ENCODE results near the gene PTH2R.

PTH2R gene

GRCh38 chr2:208490492-208490891 lies 83.9 kb downstream of the PTH2R start:
- Histone ChIP-seq H3K9me3 (ENCODE audit: insufficient read depth, low read depth, low read length) (no peaks in the 10 kb centered on the region), H3K27me3 (ENCODE audit: insufficient read depth, low read length) (no peaks in the 10 kb centered on the region), H3K23ac (ENCODE audit: low read length) (no peak overlapping the region), H3K18ac (ENCODE audit: low read length) (no peak overlapping the region), H2BK5ac (ENCODE audit: low read depth, low read length, poor library complexity) (no peak overlapping the region), H3K9ac (ENCODE audit: low read length) (no peak overlapping the region), H3K4me3 (ENCODE audit: low read depth, low read length) (no peak overlapping the region), H3K4me2 (ENCODE audit: low read length) (no peak overlapping the region), H2BK120ac (ENCODE audit: insufficient read depth, low read length, poor library complexity) (no peak overlapping the region), H3K79me2 (ENCODE audit: control insufficient read depth, insufficient read depth, low read length, poor library complexity) (no peaks in the 10 kb centered on the region), H2AK5ac (ENCODE audit: low read length) (no peak overlapping the region), H2BK12ac (ENCODE audit: low read length) (no peak overlapping the region), H4K91ac (ENCODE audit: low read depth, low read length) (no peak overlapping the region), H3K4me1 (ENCODE audit: control insufficient read depth in 1 of 2, insufficient read depth in 2 of 2, low read length in 2 of 2) (no peaks in the 10 kb centered on the region), H3K79me1 (ENCODE audit: low read length) (no peaks in the 10 kb centered on the region), H3K27ac (ENCODE audit: low read depth, low read length) (no peak overlapping the region), H2AFZ (ENCODE audit: insufficient read depth, low read length, poor library complexity) (no peak overlapping the region), H4K12ac (ENCODE audit: low read depth, low read length) (no peak overlapping the region), H3K36me3 (ENCODE audit: control insufficient read depth in 1 of 2, insufficient read depth in 2 of 2, low read length in 2 of 2) (no peaks in the 10 kb centered on the region), H4K8ac (ENCODE audit: low read depth, low read length) (no peak overlapping the region), H3K14ac (ENCODE audit: low read length) (no peak overlapping the region), H3K4ac (ENCODE audit: low read depth, low read length) (no peak overlapping the region)
- no peak for DNase-seq
- WGBS (ENCODE audit: extremely low coverage, insufficient coverage, insufficient read length) = no CpG with 5 or more reads among the region's 2 CpGs

DNA sequence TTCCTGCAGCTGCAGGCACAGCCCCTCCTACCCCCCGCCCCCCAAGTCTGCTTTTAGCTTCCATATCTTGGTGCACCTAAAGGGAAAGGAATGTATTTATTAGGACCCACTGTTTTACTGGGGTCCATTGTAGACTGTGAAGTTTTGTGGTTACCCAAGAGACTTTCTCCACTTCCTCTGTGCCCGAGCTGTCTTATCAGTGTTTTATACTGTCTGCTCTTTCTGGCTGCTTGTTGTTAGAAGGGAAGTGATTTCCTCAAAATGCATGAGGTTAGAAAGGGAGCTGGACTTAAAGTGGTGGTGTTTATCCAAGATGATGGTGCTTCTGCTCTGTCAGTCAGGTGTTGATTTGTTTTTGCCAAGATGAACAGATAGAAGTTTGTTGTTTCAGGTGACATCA lies 85.0 kb downstream of the PTH2R start:
- DNase-seq = no peak
- H2AFZ ChIP-seq (ENCODE audit: insufficient read depth, low read length, poor library complexity) = no peak overlapping the region
- H4K12ac ChIP-seq (ENCODE audit: low read depth, low read length) = no peak overlapping the region
- no peak overlapping the region for H3K18ac ChIP-seq (ENCODE audit: low read length)
- no peak overlapping the region for H4K8ac ChIP-seq (ENCODE audit: low read depth, low read length)
- no peaks in the 10 kb centered on the region for H3K79me2 ChIP-seq (ENCODE audit: control insufficient read depth, insufficient read depth, low read length, poor library complexity)
- no peak overlapping the region for H3K27ac ChIP-seq (ENCODE audit: low read depth, low read length)
- H3K4me1 ChIP-seq (ENCODE audit: control insufficient read depth in 1 of 2, insufficient read depth in 2 of 2, low read length in 2 of 2) = no peaks in the 10 kb centered on the region
- H3K4me2 ChIP-seq (ENCODE audit: low read length) = no peak overlapping the region
- no peak overlapping the region for H4K91ac ChIP-seq (ENCODE audit: low read depth, low read length)
- H3K79me1 ChIP-seq (ENCODE audit: low read length) = no peaks in the 10 kb centered on the region
- no peak overlapping the region for H3K14ac ChIP-seq (ENCODE audit: low read length)
- no peak overlapping the region for H3K4ac ChIP-seq (ENCODE audit: low read depth, low read length)
- no peak overlapping the region for H2BK12ac ChIP-seq (ENCODE audit: low read length)
- no peaks in the 10 kb centered on the region for H3K36me3 ChIP-seq (ENCODE audit: control insufficient read depth in 1 of 2, insufficient read depth in 2 of 2, low read length in 2 of 2)
- H2BK5ac ChIP-seq (ENCODE audit: low read depth, low read length, poor library complexity) = no peak overlapping the region
- no peak overlapping the region for H3K23ac ChIP-seq (ENCODE audit: low read length)
- H3K27me3 ChIP-seq (ENCODE audit: insufficient read depth, low read length) = no peaks in the 10 kb centered on the region
- no peak overlapping the region for H2BK120ac ChIP-seq (ENCODE audit: insufficient read depth, low read length, poor library complexity)
- no peak overlapping the region for H3K9ac ChIP-seq (ENCODE audit: low read length)
- H3K4me3 ChIP-seq (ENCODE audit: low read depth, low read length) = no peak overlapping the region
- WGBS (ENCODE audit: extremely low coverage, insufficient coverage, insufficient read length) = no CpG with 5 or more reads among the region's 2 CpGs
- H3K9me3 ChIP-seq (ENCODE audit: insufficient read depth, low read depth, low read length) = no peaks in the 10 kb centered on the region
- no peak overlapping the region for H2AK5ac ChIP-seq (ENCODE audit: low read length)

DNA sequence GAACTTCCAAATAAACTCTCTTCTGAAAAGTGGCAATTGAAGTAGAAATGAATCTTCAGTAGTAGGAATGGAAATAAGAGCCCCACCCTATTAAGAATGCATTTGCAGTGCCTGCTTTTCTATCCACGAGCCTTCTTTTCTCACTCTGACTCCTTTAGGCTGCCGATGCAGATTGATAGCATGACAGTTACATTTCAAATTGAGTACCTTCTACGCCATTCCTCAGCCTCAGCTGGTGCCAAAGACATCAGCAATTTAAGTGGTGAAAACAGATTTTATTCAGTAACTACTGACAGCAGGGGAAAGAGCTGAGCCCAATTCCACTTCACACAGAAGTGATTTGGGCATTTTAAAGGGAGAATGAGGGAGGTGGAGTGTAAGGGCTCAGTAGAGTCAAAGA lies 85.5 kb downstream of the PTH2R start:
- no peak for DNase-seq
- no peak overlapping the region for H2BK5ac ChIP-seq (ENCODE audit: low read depth, low read length, poor library complexity)
- H3K27me3 ChIP-seq (ENCODE audit: insufficient read depth, low read length) = no peaks in the 10 kb centered on the region
- no peak overlapping the region for H3K23ac ChIP-seq (ENCODE audit: low read length)
- H3K4me3 ChIP-seq (ENCODE audit: low read depth, low read length) = no peak overlapping the region
- H3K4me1 ChIP-seq (ENCODE audit: control insufficient read depth in 1 of 2, insufficient read depth in 2 of 2, low read length in 2 of 2) = no peaks in the 10 kb centered on the region
- no peak overlapping the region for H3K4ac ChIP-seq (ENCODE audit: low read depth, low read length)
- WGBS (ENCODE audit: extremely low coverage, insufficient coverage, insufficient read length) = no CpG with 5 or more reads among the region's 3 CpGs
- H3K36me3 ChIP-seq (ENCODE audit: control insufficient read depth in 1 of 2, insufficient read depth in 2 of 2, low read length in 2 of 2) = no peaks in the 10 kb centered on the region
- H2AFZ ChIP-seq (ENCODE audit: insufficient read depth, low read length, poor library complexity) = no peak overlapping the region
- H3K27ac ChIP-seq (ENCODE audit: low read depth, low read length) = no peak overlapping the region
- H3K79me2 ChIP-seq (ENCODE audit: control insufficient read depth, insufficient read depth, low read length, poor library complexity) = no peaks in the 10 kb centered on the region
- no peak overlapping the region for H2BK120ac ChIP-seq (ENCODE audit: insufficient read depth, low read length, poor library complexity)
- H4K12ac ChIP-seq (ENCODE audit: low read depth, low read length) = no peak overlapping the region
- no peaks in the 10 kb centered on the region for H3K79me1 ChIP-seq (ENCODE audit: low read length)
- no peak overlapping the region for H3K18ac ChIP-seq (ENCODE audit: low read length)
- no peak overlapping the region for H3K4me2 ChIP-seq (ENCODE audit: low read length)
- H4K91ac ChIP-seq (ENCODE audit: low read depth, low read length) = no peak overlapping the region
- no peak overlapping the region for H2AK5ac ChIP-seq (ENCODE audit: low read length)
- H4K8ac ChIP-seq (ENCODE audit: low read depth, low read length) = no peak overlapping the region
- H3K9ac ChIP-seq (ENCODE audit: low read length) = no peak overlapping the region
- no peak overlapping the region for H3K14ac ChIP-seq (ENCODE audit: low read length)
- H2BK12ac ChIP-seq (ENCODE audit: low read length) = no peak overlapping the region
- H3K9me3 ChIP-seq (ENCODE audit: insufficient read depth, low read depth, low read length) = no peaks in the 10 kb centered on the region

- Histone ChIP-seq H3K79me2 (ENCODE audit: control insufficient read depth, insufficient read depth, low read length, poor library complexity) (no peaks in the 10 kb centered on the region), H2AK5ac (ENCODE audit: low read length) (no peak overlapping the region), H2BK5ac (ENCODE audit: low read depth, low read length, poor library complexity) (no peak overlapping the region), H2AFZ (ENCODE audit: insufficient read depth, low read length, poor library complexity) (no peak overlapping the region), H3K4ac (ENCODE audit: low read depth, low read length) (no peak overlapping the region), H3K4me2 (ENCODE audit: low read length) (no peak overlapping the region), H3K9me3 (ENCODE audit: insufficient read depth, low read depth, low read length) (no peaks in the 10 kb centered on the region), H3K36me3 (ENCODE audit: control insufficient read depth in 1 of 2, insufficient read depth in 2 of 2, low read length in 2 of 2) (no peaks in the 10 kb centered on the region), H4K91ac (ENCODE audit: low read depth, low read length) (no peak overlapping the region), H2BK12ac (ENCODE audit: low read length) (no peak overlapping the region), H3K14ac (ENCODE audit: low read length) (no peak overlapping the region), H3K27me3 (ENCODE audit: insufficient read depth, low read length) (no peaks in the 10 kb centered on the region), H4K8ac (ENCODE audit: low read depth, low read length) (no peak overlapping the region), H3K9ac (ENCODE audit: low read length) (no peak overlapping the region), H4K12ac (ENCODE audit: low read depth, low read length) (no peak overlapping the region), H3K27ac (ENCODE audit: low read depth, low read length) (no peak overlapping the region), H3K4me1 (ENCODE audit: control insufficient read depth in 1 of 2, insufficient read depth in 2 of 2, low read length in 2 of 2) (no peaks in the 10 kb centered on the region), H3K4me3 (ENCODE audit: low read depth, low read length) (no peak overlapping the region), H3K79me1 (ENCODE audit: low read length) (no peaks in the 10 kb centered on the region), H3K23ac (ENCODE audit: low read length) (no peak overlapping the region), H2BK120ac (ENCODE audit: insufficient read depth, low read length, poor library complexity) (no peak overlapping the region), H3K18ac (ENCODE audit: low read length) (no peak overlapping the region)
- no peak for DNase-seq
- no CpG with 5 or more reads among the region's 12 CpGs for WGBS (ENCODE audit: extremely low coverage, insufficient coverage, insufficient read length)
Measured at GRCh38 chr2:208493186-208493585, 86.6 kb downstream of the PTH2R start.
